GM12872 (cell line): ENCODE results near the gene DOC2B.

Experiments used
- CTCF ChIP-seq: IDR thresholded peaks from 3 replicates; pipeline ENCODE4 v1.5.1; 2011; ENCODE audit warnings: low read depth, mild to moderate bottlenecking, low read length, moderate library complexity; ENCODE audit not compliant: insufficient read depth

DOC2B gene

GRCh38 chr17:164303-165235, 16.9 kb downstream of the DOC2B start:
- TF ChIP-seq CTCF, result peak; percentile 31; the same call in 1 of the 3 replicates

GRCh38 chr17:163514-164098, 17.8 kb downstream of the DOC2B start:
- TF ChIP-seq CTCF, result no peak

DNA sequence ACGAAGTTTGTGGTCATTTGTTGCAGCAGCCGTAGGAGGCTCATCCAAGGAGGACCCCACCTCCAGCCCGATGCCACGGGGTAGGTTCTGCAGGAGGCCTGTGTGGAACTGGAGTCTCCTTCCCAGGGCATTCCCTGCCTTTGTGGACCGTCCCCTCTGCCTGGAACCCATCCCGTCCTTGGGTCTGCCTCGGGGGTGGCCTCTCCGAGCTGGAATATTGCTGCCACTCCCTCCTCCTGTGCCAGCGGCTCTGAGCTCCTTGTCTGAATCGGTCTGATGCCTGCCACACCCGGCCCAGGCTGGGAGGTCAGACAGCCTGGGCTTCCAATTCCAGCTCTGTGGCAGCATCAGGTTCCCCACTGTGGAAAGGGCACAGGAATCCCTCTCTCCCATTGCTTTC, 18.8 kb downstream of the DOC2B start:
- TF ChIP-seq CTCF, result no peak

- no peak for TF ChIP-seq CTCF
These were observed 20.0 kb downstream of the DOC2B start for GRCh38 chr17:161481-161880.

- TF ChIP-seq CTCF, result no peak
These were observed 21.1 kb downstream of the DOC2B start for GRCh38 chr17:160336-160735.

DNA sequence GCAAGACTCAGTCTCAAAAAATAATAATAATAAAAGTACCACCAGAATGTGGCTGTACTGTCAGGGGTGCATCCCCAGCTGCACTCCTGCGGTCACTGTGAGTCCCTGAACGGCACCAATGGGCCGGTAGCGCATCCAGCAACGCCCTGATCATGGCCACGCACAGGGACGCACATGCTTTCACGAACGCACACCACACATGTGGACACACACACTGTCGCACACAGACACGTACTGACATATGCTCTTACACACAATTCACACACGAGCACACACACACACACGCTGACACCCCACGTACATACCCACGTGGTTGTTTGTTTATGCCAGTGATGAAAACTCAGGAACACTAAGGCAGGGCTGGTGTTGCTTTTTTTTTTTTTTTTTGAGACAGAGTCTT, 21.8 kb downstream of the DOC2B start:
- TF ChIP-seq CTCF, result no peak

- no peak for TF ChIP-seq CTCF
These were observed 23.1 kb downstream of the DOC2B start for GRCh38 chr17:158379-158778.
